ENCODE data around the gene ZNF536. TPM values are rescaled to one million over a fixed set of nuclear protein-coding genes. Genes with fewer than 3 reads are reported as not detected.

Gene ZNF536
- total RNA-seq, 1 experiment from 2014 or later: 0.05 TPM

- peaks cover 21% of the 10 kb centered on the region for H3K27me3 ChIP-seq (ENCODE audit: control insufficient read depth, insufficient read depth, low read length)
- no peaks in the 10 kb centered on the region for H3K9me3 ChIP-seq (ENCODE audit: control insufficient read depth, insufficient read depth, low read depth, low read length)
- ATAC-seq: no peak
- H3K4me1 ChIP-seq (ENCODE audit: control insufficient read depth, insufficient read depth, low read length): no peaks in the 10 kb centered on the region
- no peaks in the 10 kb centered on the region for H3K36me3 ChIP-seq (ENCODE audit: control insufficient read depth, insufficient read depth, low read length)
- CTCF ChIA-PET: interaction anchor here (0.5 kb wide), 1 partner anchor 528 kb away, joined by 3 read pairs; no protein-coding TSS in a partner anchor
- TF ChIP-seq CTCF (IDR thresholded peaks at IDR 0.05) (no peak), SIN3A (IDR thresholded peaks at IDR 0.05; ENCODE audit: borderline replicate concordance, insufficient read depth, low read depth, low read length) (no peak), POLR2AphosphoS5 (IDR thresholded peaks at IDR 0.05; ENCODE audit: low read depth, low read length) (no peak), TCF7L2 (IDR thresholded peaks at IDR 0.05; ENCODE audit: low read depth, low read length) (no peak), REST (IDR thresholded peaks at IDR 0.05; ENCODE audit: insufficient read depth in 1 of 2, low read depth in 2 of 2, low read length in 1 of 2) (no peak)
- no peak for DNase-seq (ENCODE audit: low read depth, low spot score)
- H3K27ac ChIP-seq (ENCODE audit: low read length): no peak overlapping the region
- POLR2A ChIA-PET: no interaction called here
- intact Hi-C loops (cut with micrococcal nuclease; ENCODE audit: unreplicated experiment) (no loop called here), in situ Hi-C loops (cut with HindIII; ENCODE audit: low pct_unique_long_range_greater_than_20kb, low sequenced_read_pairs) (no loop called here)
- BruUV-seq (replicated peaks): no TSS peak
- no peak overlapping the region for H3K4me3 ChIP-seq (ENCODE audit: low read depth in 2 of 2, low read length in 2 of 2)
Observed at GRCh38 chr19:30391554-30392551, 19.7 kb downstream of the ZNF536 start.

DNA sequence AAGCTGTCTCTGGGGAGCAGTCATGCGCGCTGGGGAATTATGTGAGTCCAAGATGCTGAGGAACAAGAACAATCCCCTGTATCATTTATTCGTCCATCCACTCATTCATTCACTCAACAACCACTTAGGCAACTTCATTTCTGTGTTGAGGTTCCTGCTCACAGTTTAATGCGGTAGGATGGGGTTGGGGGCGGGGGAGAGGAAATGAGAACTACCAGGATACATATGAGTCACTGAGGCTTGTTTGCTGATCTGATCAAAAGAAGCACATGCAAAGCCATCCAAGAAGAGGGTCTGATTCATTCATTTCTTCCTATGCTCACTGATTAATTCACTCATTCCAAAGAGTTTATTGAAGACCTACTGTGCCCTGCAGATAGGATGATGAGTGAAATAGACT lies 20.9 kb downstream of the ZNF536 start:
- Histone ChIP-seq H3K4me1 (ENCODE audit: control insufficient read depth, insufficient read depth, low read length) (no peaks in the 10 kb centered on the region), H3K9me3 (ENCODE audit: control insufficient read depth, insufficient read depth, low read depth, low read length) (no peaks in the 10 kb centered on the region), H3K36me3 (ENCODE audit: control insufficient read depth, insufficient read depth, low read length) (no peaks in the 10 kb centered on the region), H3K27me3 (ENCODE audit: control insufficient read depth, insufficient read depth, low read length) (peaks cover 24% of the 10 kb centered on the region), H3K27ac (ENCODE audit: low read length) (no peak overlapping the region), H3K4me3 (ENCODE audit: low read depth in 2 of 2, low read length in 2 of 2) (no peak overlapping the region)
- ATAC-seq (no peak), DNase-seq (ENCODE audit: low read depth, low spot score) (no peak)
- in situ Hi-C loops (cut with HindIII; ENCODE audit: low pct_unique_long_range_greater_than_20kb, low sequenced_read_pairs) (no loop called here), intact Hi-C loops (cut with micrococcal nuclease; ENCODE audit: unreplicated experiment) (no loop called here)
- POLR2A ChIA-PET: no interaction called here
- BruUV-seq (replicated peaks): no TSS peak
- TF ChIP-seq CTCF (IDR thresholded peaks at IDR 0.05): no peak
- CTCF ChIA-PET: no interaction called here
